Natural killer cell (primary cell): ENCODE data around the gene ADM5. TPM values are rescaled to one million over a fixed set of nuclear protein-coding genes. Genes with fewer than 3 reads are reported as not detected.

Experiments used
- ATAC-seq, 3 donors: fragments of 150-1000 bp in 2 of 3; fragments of 200-7000 bp in 1 of 3; cut with Tn5 transposase; 1 replicate in 1 of 3; 2 replicates in 2 of 3; pipeline ENCODE4 v1.10.0; 2021; ENCODE audit warnings: mild to moderate bottlenecking in 2 of 3, moderate library complexity in 2 of 3
- DNase-seq, 2 donors: peaks; one replicate each; pipeline versions ENCODE4 v3.0.0 to v3.0.0-alpha.2; 2013 to 2021; ENCODE audit warnings: mixed read lengths in 1 of 2
- H3K27ac ChIP-seq: one replicate; pipeline ENCODE4 v1.5.1; 2013; ENCODE audit warnings: mild to moderate bottlenecking, low read length
- H3K27me3 ChIP-seq: one replicate; pipeline ENCODE4 v1.6.1; 2013; ENCODE audit warnings: low read length; ENCODE audit not compliant: control insufficient read depth, insufficient read depth
- H3K36me3 ChIP-seq: one replicate; pipeline ENCODE4 v1.6.1; 2013; ENCODE audit warnings: low read length; ENCODE audit not compliant: control insufficient read depth, insufficient read depth
- H3K4me1 ChIP-seq: one replicate; pipeline ENCODE4 v1.6.1; 2013; ENCODE audit warnings: low read length; ENCODE audit not compliant: control insufficient read depth, insufficient read depth
- H3K4me3 ChIP-seq: one replicate; pipeline ENCODE4 v1.5.1; 2013; ENCODE audit warnings: low read length
- H3K9me3 ChIP-seq: one replicate; pipeline ENCODE4 v1.6.1; 2013; ENCODE audit warnings: low read length; ENCODE audit not compliant: control insufficient read depth, insufficient read depth
- H3K27ac Mint-ChIP-seq, 2 donors: one replicate each; pipeline ENCODE4 v1.8.0; 2022; ENCODE audit warnings: mild to moderate bottlenecking in 2 of 2, mixed read lengths in 2 of 2, moderate library complexity in 1 of 2
- H3K27me3 Mint-ChIP-seq, 2 donors: one replicate each; pipeline ENCODE4 v1.8.0; 2022; ENCODE audit warnings: low read depth in 2 of 2, mixed read lengths in 2 of 2
- H3K36me3 Mint-ChIP-seq: one replicate; pipeline ENCODE4 v1.8.0; 2022; ENCODE audit warnings: mixed read lengths
- H3K4me1 Mint-ChIP-seq, 2 donors: one replicate each; pipeline ENCODE4 v1.8.0; 2022; ENCODE audit warnings: mixed read lengths in 2 of 2
- H3K4me3 Mint-ChIP-seq: one replicate; pipeline ENCODE4 v1.8.0; 2022; ENCODE audit warnings: mild to moderate bottlenecking, moderate library complexity, mixed read lengths
- H3K9me3 Mint-ChIP-seq, 2 donors: one replicate each; pipeline ENCODE4 v1.8.0; 2022; ENCODE audit warnings: mixed read lengths in 2 of 2
- WGBS: methylation state at CpG from one replicate; pipeline ENCODE4 v1.1.7; 2013; ENCODE audit warnings: missing lambda C conversion rate; ENCODE audit not compliant: insufficient coverage; 5-methylcytosine and 5-hydroxymethylcytosine counted together
- intact Hi-C: fragments of 100-400 bp; cut with micrococcal nuclease; formaldehyde crosslinking; loops from one replicate; pipeline ENCODE4 v1.14.2; 2022
- total RNA-seq, 4 donors: library from RNA; stranded (reverse); fragments of 120-200 nt in 1 of 4; gene quantifications; one replicate each; pipeline versions ENCODE4 v1.2.3 to v1.2.4, GENCODE V29; 2013 to 2022
- TF ChIP-seq, protein P1 (sequence below): fragments of 200-600 bp; IDR thresholded peaks from one replicate; pipeline ENCODE4 v1.8.0; 2022; ENCODE audit warnings: antibody characterized with exemption

ADM5 gene
- total RNA-seq, 3 donors from 2014 or later (not counting 1 experiment from before 2014, with no cell fraction given): 2.3 to 2.9 (median 2.4) TPM

DNA sequence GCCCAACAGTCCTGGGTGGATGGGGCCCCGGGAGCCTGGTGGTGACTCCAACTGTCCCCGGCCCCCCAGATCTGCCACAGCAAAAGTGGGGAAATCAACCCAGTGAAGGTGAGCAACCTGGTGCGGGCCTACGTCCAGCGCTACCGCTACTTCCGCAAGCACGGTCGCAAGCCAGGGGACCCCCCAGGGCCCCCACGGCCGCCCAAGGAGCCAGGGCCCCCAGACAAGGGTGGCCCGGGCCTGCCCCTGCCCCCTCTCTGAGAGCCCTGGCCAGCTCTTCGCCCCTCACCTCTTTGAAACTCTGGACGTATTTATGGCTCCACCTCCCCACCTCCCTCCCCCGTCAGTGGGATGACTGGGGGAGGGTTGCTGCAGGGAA is 31.3 kb upstream of the ADM5 start:
- Histone ChIP-seq H3K36me3 (peaks cover 81% of the 10 kb centered on the region), H3K4me1 (peaks cover 34% of the 10 kb centered on the region), H3K9me3 (no peaks in the 10 kb centered on the region), H3K4me3 (no peak overlapping the region), H3K27ac (no peak overlapping the region), H3K27me3 (no peaks in the 10 kb centered on the region)
- DNase-seq: no peak
- no peaks in the 10 kb centered on the region for H3K36me3 Mint-ChIP-seq
- H3K27me3 Mint-ChIP-seq: no peaks in the 10 kb centered on the region
- ATAC-seq: no peak
- H3K4me1 Mint-ChIP-seq: peaks cover 20 to 40% of the 10 kb centered on the region in 2 donors
- peak overlapping the region in 1 of 2 donors; percentile 70 for H3K27ac Mint-ChIP-seq
- TF ChIP-seq, protein P1, sequence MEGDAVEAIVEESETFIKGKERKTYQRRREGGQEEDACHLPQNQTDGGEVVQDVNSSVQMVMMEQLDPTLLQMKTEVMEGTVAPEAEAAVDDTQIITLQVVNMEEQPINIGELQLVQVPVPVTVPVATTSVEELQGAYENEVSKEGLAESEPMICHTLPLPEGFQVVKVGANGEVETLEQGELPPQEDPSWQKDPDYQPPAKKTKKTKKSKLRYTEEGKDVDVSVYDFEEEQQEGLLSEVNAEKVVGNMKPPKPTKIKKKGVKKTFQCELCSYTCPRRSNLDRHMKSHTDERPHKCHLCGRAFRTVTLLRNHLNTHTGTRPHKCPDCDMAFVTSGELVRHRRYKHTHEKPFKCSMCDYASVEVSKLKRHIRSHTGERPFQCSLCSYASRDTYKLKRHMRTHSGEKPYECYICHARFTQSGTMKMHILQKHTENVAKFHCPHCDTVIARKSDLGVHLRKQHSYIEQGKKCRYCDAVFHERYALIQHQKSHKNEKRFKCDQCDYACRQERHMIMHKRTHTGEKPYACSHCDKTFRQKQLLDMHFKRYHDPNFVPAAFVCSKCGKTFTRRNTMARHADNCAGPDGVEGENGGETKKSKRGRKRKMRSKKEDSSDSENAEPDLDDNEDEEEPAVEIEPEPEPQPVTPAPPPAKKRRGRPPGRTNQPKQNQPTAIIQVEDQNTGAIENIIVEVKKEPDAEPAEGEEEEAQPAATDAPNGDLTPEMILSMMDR: no peak
- intact Hi-C loops: no loop called here
- no peak overlapping the region for H3K4me3 Mint-ChIP-seq
- WGBS: 95% methylated on average over 13 of the region's 15 CpGs
- no peaks in the 10 kb centered on the region for H3K9me3 Mint-ChIP-seq

- Histone ChIP-seq H3K27ac (no peak overlapping the region), H3K4me1 (peaks cover 41% of the 10 kb centered on the region), H3K36me3 (peaks cover 77% of the 10 kb centered on the region), H3K4me3 (no peak overlapping the region), H3K27me3 (no peaks in the 10 kb centered on the region), H3K9me3 (no peaks in the 10 kb centered on the region)
- Mint-ChIP-seq H3K36me3 (no peaks in the 10 kb centered on the region), H3K9me3 (no peaks in the 10 kb centered on the region), H3K4me1 (peaks cover 21 to 47% of the 10 kb centered on the region in 2 donors), H3K27ac (peak overlapping the region in 1 of 2 donors; percentile 63), H3K27me3 (no peaks in the 10 kb centered on the region), H3K4me3 (no peak overlapping the region)
- no peak for DNase-seq
- intact Hi-C loops: no loop called here
- TF ChIP-seq, protein P1: no peak
- ATAC-seq: no peak
- WGBS: 94% methylated on average over 12 of the region's 12 CpGs
These were observed 30.6 kb upstream of the ADM5 start for GRCh38 chr19:49658566-49659442.

DNA sequence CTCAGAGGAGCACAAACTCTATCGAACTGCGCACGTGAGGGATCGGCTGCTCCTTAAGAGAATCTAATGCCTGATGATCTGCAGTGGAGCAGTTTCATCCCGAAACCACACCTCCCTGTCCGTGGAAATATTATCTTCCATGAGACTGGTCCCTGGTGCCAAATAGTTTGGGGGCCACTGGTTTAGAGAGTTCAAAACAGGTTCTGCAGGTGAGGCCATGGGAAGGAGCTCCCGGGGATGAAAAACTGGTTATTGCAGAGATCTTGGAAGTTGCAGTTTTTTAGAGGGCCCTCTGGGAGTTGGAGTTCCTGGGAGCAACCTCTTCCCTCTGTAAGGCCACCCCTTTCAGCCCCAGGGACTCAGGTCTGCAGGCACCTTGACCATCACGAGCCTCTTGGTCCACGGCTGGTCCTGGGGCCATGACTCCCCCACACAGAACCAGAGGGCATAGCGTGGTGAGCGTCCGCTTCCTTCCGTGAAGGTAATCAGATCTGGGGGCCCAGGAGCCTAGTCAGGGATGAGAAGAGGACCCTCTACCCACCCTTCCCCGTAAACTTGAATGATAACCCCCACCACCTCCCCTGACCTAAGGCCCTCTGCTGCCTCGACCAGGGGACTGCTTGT is 28.9 kb upstream of the ADM5 start:
- TF ChIP-seq, protein P1: no peak
- DNase-seq (no peak), ATAC-seq (no peak)
- Mint-ChIP-seq H3K27ac (peak overlapping the region; percentile 16 to 63), H3K27me3 (no peaks in the 10 kb centered on the region), H3K9me3 (no peaks in the 10 kb centered on the region), H3K4me1 (peaks cover 31 to 51% of the 10 kb centered on the region in 2 donors), H3K4me3 (peak overlapping the region; percentile 9), H3K36me3 (no peaks in the 10 kb centered on the region)
- WGBS: 96% methylated on average over 14 of the region's 15 CpGs
- H3K4me3 ChIP-seq: no peak overlapping the region
- no peak overlapping the region for H3K27ac ChIP-seq
- peaks cover 63% of the 10 kb centered on the region for H3K36me3 ChIP-seq
- H3K4me1 ChIP-seq: peaks cover 37% of the 10 kb centered on the region
- H3K27me3 ChIP-seq: no peaks in the 10 kb centered on the region
- intact Hi-C loops: no loop called here
- H3K9me3 ChIP-seq: no peaks in the 10 kb centered on the region
